Measurements from ENCODE around the gene SEMA5A.

The SEMA5A gene

GRCh38 chr5:9545136-9545991 is 511 bp downstream of the SEMA5A start:
- FAIRE-seq, result no peak

GRCh38 chr5:9544502-9545135 is 1.3 kb downstream of the SEMA5A start:
- FAIRE-seq, result no peak

DNA sequence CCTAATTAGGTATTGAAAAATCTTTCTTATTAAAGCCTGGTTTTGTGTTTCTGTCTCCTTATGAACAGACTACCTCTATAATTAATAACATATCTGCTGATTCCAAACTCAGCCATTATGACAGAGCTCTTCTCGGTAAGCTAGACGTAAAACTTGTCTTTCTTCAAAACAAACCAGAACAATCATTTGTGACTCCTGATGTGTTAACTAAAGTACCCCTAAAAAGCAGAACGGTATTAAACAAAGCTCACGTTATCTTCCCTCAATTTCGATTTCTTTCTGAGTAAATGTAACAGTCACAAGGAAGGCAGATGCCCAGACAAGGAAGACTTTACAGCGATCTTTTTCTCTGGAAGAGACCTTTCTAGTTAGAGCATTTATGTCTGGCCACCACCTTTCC is 1.8 kb downstream of the SEMA5A start:
- peak; percentile 80 for FAIRE-seq

GRCh38 chr5:9543311-9543920 is 2.5 kb downstream of the SEMA5A start:
- peak; percentile 13 for FAIRE-seq

DNA sequence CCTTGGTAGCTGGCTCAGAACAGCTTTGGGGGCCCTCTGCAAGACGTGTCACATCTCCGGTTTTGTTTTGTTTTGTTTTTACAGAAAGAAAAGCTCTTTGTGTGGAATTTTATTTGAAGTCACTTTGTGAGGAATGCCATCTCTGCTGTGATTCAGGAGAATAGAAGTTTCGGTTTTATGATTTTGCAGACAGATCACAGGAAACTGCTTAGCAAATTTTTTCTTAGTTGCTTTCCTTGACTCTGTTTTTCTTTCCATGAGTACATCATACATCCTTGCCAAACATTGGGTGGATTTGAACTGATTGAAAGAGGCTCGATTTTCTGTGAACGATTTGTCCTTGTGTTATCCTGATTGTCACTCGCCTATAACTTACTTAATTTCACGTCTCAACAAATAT is 5.1 kb downstream of the SEMA5A start:
- FAIRE-seq, result peak; percentile 27

DNA sequence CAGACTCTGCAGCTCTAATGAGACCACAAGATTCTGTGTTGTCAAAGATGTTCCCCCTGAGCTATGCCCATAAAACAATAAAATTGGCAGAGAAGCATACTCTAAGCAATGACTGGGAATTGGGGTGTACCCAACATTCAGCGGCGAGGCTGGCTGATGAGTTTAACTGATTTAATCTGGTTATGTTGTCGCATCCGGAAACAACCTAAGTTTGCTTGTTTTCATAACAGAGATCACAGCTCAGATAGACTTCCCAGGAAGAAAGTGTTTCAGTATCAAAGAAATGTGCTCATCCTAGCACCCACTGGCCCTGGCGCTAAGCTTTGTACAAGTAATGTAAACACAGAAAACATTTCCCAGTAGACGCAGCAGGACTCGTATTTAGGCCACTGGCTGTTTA is 7.4 kb downstream of the SEMA5A start:
- FAIRE-seq, result no peak

- FAIRE-seq, result peak; percentile 92
Observed at GRCh38 chr5:9537223-9538141, 8.4 kb downstream of the SEMA5A start.

DNA sequence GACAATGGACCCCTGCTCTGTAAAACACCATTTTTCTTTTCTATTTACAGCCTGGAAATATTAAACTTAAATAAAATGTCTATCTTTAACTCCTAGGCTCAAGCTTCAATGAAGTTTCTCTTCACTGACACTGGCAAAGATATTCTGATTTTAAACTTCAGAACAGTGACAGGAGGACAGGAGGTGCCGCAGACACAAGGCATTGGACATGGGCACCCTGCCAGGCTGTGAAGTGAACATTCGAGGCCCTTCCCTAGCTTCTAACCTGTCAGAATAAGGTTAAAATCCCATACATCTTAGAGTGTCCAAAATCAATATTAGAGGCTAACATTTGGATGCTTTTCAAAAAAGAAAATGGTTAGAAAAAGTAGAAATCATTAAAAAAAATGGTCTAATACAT is 9.2 kb downstream of the SEMA5A start:
- no peak for FAIRE-seq

GRCh38 chr5:9534881-9535517 is 10.9 kb downstream of the SEMA5A start:
- no peak for FAIRE-seq

- FAIRE-seq, result no peak
Observed at GRCh38 chr5:9533562-9534364, 12.1 kb downstream of the SEMA5A start.

GRCh38 chr5:9533096-9533495 is 12.8 kb downstream of the SEMA5A start:
- peak; percentile 55 for FAIRE-seq

DNA sequence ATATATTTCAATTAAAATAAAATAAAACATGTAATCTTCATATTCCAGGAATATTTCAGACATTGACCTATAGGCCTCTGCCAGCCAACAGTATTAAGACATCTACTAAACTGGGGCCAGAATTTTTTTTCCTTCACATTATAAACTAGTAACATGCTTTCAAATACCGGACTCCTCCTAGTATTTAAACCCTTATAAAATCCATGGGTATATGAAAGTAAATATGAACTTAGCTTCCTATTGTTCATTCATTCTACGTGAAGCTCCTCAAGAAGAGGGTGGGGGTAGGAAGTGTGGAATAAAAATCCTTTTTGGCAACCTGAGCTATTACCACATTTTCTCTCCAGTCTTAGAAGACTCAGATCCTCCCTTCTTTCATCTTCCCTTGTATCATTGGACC is 16.4 kb downstream of the SEMA5A start:
- no peak for FAIRE-seq

GRCh38 chr5:9529041-9529480 is 16.8 kb downstream of the SEMA5A start:
- no peak for FAIRE-seq

DNA sequence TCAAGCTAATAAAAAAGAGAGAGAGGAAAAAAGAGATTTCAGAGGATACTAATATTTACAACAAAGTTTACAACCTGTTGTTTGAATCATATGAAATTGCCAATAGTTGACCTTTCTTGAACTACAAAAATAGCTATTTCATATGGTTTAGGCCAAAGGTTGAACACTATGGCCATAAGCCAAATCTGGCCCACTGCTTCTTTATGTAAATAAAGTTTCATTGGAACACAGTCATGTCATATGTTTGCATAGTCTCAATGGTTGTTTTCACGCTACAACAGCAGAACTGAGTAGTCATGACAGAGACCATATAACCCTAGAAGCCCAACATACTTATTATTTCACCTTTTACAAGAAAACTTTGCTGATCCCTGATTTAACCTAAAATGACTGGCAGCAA is 20.9 kb downstream of the SEMA5A start:
- FAIRE-seq, result no peak

- peak; percentile 97 for FAIRE-seq
Observed at GRCh38 chr5:9523090-9523823, 22.6 kb downstream of the SEMA5A start.

DNA sequence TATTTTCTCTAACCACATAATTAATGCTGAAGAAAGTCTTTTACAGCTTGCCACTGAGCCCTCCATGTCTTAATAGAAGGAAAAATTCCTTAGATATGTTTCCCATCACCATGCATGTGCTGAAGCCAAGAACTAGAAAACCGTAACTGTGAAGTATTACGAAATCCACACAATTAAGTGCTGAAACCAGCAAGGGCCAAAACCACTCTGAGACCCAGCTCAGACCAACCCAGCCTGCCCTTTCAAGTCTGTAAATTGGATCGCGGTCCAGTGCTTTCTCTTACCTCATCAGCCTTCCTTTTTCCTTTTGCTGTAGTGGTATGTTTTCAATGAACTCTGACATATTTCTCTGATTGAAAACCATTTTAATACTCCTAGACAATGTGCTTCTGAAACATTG is 26.3 kb downstream of the SEMA5A start:
- FAIRE-seq, result no peak

DNA sequence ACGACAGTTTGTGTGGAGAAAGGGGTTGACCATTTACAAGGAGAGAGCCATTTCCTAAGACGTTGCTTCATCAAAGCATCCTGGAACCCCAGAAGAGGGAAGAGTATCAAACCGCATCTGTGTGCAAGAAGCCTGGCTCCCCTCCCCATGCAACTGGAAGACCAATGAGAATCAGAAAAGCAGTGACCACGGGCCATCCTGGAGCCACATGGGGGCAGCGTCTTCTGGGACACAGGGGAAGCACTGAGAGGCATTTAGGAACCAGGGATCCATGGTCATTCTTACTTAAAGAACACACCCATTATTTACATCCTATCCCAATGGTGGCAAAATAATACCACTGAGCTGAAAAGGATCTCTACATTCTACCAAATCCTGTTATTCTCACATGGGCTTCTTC is 29.3 kb downstream of the SEMA5A start:
- FAIRE-seq, result no peak

GRCh38 chr5:9515436-9515835 is 30.4 kb downstream of the SEMA5A start:
- FAIRE-seq, result no peak

GRCh38 chr5:9514968-9515367 is 30.9 kb downstream of the SEMA5A start:
- FAIRE-seq, result no peak

DNA sequence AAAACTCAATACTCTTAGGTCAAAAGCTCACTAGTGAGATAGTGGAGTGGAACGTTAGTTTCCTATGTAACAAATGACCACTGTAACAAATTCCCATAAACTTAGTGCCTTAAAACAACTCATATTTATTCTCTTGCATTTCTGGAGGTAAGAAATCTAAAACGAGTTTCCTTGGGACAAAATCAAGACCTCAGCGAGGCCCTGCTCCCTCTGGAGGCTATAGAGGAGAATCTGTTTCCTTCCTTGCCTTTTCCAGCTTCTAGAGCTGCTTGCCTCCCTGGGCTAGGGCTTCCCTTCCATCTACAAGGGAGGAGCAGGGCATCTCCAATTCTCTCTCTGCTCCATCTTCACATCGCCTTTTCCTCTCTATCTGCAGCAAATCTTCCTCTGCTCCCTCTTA is 32.0 kb downstream of the SEMA5A start:
- no peak for FAIRE-seq

- FAIRE-seq, result peak; percentile 68
Observed at GRCh38 chr5:9512457-9512856, 33.4 kb downstream of the SEMA5A start.
